ENCODE results near the gene AP4E1.

The AP4E1 gene

DNA sequence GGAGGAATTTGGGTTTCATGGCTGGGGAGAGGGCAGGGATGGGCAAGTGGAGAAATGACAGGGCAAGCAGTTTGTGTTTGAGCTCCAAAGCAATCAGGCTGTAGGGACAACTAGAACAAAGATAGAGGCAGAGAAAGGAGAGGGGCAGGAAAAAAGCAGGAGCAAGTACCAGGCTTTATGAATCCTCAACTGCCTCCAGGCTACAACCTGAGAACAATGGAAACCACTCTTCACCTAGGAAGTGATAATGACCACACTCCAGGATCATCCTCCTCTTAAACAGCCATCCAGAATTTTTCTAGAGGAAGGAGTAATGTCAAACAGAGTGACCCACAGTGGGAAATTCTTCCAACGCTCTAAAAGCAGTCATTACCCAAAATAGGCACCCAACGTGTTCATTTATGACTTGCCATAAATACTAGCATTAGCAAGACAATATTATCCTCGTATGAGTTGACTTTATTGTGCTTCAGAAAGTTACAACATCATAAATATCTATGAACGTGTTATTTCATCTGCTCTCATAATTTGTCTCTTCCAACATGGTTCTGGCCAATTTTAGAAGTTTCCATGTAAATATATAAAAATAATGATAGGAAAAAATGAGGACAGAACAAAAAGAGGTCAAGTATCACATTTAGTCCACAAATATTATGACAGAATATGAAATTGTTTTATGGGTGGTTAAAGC, 135.7 kb downstream of the AP4E1 start:
- in situ Hi-C loops (cut with MboI; ENCODE audit: low sequenced_read_pairs, unreplicated experiment) = no loop called here
- no peak for DNase-seq (ENCODE audit: low spot score)
- TF ChIP-seq, protein P1, sequence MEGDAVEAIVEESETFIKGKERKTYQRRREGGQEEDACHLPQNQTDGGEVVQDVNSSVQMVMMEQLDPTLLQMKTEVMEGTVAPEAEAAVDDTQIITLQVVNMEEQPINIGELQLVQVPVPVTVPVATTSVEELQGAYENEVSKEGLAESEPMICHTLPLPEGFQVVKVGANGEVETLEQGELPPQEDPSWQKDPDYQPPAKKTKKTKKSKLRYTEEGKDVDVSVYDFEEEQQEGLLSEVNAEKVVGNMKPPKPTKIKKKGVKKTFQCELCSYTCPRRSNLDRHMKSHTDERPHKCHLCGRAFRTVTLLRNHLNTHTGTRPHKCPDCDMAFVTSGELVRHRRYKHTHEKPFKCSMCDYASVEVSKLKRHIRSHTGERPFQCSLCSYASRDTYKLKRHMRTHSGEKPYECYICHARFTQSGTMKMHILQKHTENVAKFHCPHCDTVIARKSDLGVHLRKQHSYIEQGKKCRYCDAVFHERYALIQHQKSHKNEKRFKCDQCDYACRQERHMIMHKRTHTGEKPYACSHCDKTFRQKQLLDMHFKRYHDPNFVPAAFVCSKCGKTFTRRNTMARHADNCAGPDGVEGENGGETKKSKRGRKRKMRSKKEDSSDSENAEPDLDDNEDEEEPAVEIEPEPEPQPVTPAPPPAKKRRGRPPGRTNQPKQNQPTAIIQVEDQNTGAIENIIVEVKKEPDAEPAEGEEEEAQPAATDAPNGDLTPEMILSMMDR (IDR thresholded peaks at IDR 0.05; ENCODE audit: borderline replicate concordance, control extremely low read depth, extremely low read depth, insufficient read depth, missing control alignments) = no peak

DNA sequence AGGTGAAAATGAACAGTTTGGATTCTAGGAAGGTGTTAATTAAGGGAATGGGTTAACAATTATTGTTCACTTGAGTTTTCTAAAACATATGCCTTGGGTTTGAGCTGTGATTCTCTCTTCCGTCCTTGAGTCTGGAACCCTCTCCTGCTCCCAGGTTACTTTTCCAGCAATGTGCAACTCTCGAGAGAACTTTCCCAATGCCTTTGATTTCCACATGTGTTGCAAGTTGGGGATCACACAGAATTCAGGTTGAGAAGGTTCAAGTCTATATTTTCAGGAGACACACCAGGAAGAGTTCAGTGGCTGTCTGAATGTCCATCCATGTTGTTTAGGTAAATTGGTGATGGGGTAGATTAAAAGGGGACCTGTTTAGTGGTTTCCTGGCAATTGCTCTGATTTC, 137.5 kb downstream of the AP4E1 start:
- DNase-seq (ENCODE audit: low spot score) = no peak
- TF ChIP-seq, protein P1 (IDR thresholded peaks at IDR 0.05; ENCODE audit: borderline replicate concordance, control extremely low read depth, extremely low read depth, insufficient read depth, missing control alignments) = no peak
- in situ Hi-C loops (cut with MboI; ENCODE audit: low sequenced_read_pairs, unreplicated experiment) = no loop called here

DNA sequence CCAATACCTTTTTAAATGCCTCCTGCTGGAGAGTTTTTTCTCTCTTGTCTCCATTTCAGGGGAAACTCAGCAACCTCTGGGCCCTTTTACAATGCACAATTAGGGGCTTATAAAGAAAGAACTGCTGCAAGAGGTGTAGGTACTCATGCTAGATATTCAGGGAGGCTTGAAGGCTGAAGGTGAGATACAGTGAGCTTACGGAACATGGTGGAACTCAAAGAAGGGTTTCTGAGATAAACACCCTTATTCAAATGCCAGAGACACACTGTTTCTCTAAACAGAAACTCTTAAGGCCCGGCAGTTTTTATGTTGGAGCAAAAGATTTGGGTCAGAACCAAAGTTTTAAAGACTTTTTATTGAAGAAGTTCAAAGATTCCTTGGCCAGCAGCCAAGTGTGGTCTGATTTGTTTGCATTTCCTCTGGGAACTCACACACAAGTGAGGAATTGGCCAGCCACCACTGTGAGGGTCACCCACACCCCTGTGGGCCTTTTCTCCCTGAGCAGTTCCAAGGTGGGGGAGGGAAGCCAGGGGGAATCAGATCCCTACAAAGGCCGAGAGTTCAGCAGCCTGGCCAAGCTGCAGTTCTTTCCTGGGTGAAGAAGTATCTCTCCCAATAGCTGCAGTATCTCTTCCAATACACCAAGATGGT, 138.4 kb downstream of the AP4E1 start:
- TF ChIP-seq, protein P1 (IDR thresholded peaks at IDR 0.05; ENCODE audit: borderline replicate concordance, control extremely low read depth, extremely low read depth, insufficient read depth, missing control alignments) = no peak
- in situ Hi-C loops (cut with MboI; ENCODE audit: low sequenced_read_pairs, unreplicated experiment) = no loop called here
- DNase-seq (ENCODE audit: low spot score) = no peak

DNA sequence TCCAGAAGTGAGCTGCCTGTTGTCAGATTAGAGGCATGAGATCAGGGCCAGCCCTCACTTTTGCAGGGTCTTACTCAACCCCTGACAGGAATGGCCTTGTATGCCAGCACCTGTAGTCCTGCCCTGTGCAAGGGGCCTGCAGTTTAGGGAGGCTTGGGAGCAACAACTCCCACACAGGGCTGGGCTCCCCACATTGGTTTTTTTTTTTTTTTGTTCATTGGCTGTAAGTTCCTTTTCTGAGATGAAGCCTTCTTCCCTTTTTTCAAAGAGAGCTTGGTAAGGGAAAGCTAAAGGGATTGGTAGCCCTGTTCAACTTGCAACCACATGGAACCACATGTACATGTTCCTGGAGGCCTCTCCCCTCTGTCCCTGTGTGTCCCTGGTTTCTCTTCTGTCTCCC, 139.8 kb downstream of the AP4E1 start:
- in situ Hi-C loops (cut with MboI; ENCODE audit: low sequenced_read_pairs, unreplicated experiment) = no loop called here
- DNase-seq (ENCODE audit: low spot score) = no peak
- TF ChIP-seq, protein P1 (IDR thresholded peaks at IDR 0.05; ENCODE audit: borderline replicate concordance, control extremely low read depth, extremely low read depth, insufficient read depth, missing control alignments) = no peak

DNA sequence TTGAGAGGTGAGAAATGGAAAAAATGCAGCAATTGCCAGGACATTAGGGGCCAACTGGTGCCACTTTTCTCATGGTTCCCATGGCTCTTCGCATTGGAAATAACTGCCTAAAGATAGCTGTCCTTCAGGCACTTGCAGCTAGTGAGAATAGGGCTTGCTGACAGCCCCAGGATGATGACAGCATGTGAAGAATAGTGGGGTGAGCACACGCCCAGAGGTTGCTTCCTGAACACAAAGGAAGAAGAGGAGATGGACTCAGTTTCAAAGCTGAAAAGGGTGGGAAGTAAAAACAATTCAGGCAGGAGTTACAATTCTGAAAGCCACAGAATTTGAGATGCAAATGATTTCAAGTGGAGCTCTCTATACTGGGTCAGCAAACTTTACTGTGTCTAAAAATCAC, 140.6 kb downstream of the AP4E1 start:
- TF ChIP-seq, protein P1 (IDR thresholded peaks at IDR 0.05; ENCODE audit: borderline replicate concordance, control extremely low read depth, extremely low read depth, insufficient read depth, missing control alignments) = no peak
- no peak for DNase-seq (ENCODE audit: low spot score)
- in situ Hi-C loops (cut with MboI; ENCODE audit: low sequenced_read_pairs, unreplicated experiment) = no loop called here

DNA sequence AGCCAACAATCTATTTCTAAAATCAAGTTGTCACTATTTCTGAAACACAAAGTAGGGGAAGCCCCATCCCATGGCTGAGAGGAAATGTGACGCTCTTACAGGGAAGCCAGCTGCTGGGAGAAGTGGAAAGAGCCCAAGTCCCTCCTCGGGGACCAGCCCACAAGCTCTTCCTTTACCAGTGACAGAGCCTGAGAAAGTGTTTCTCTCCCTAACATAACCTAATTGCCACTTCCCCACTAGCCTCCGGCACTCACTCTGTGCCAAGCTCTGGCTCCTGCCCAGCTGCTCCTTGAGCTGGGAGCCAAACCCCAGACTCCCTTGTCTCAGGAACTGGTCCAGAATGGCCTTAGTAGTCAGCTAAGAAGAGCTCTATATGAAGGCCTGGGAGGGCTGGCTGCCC, 143.3 kb downstream of the AP4E1 start:
- DNase-seq (ENCODE audit: low spot score) = no peak
- in situ Hi-C loops (cut with MboI; ENCODE audit: low sequenced_read_pairs, unreplicated experiment) = no loop called here
- TF ChIP-seq, protein P1 (IDR thresholded peaks at IDR 0.05; ENCODE audit: borderline replicate concordance, control extremely low read depth, extremely low read depth, insufficient read depth, missing control alignments) = no peak
